OCI-LY7 (cell line): ENCODE measurements around the gene ATP4A. TPM values are rescaled to one million over a fixed set of nuclear protein-coding genes. Genes with fewer than 3 reads are reported as not detected.

Experiments used
- BruUV-seq: library from RNA; stranded (reverse); fragments of 400-500 nt; replicated peaks from 2 replicates; lab custom pipeline; 2021; lab: Mats Ljungman, UMichigan
- CTCF ChIA-PET: fragments of 300-600 bp; sonication (Branson Sonifier 250); formaldehyde crosslinking; loops from one replicate; lab custom pipeline; 2022; ENCODE audit warnings: antibody characterized with exemption; ENCODE audit not compliant: unreplicated experiment; lab: Charles Lee
- POLR2A ChIA-PET: fragments of 300-600 bp; sonication (Branson Sonifier 250); formaldehyde crosslinking; loops from one replicate; lab custom pipeline; 2022; ENCODE audit warnings: antibody characterized with exemption; lab: Charles Lee
- DNase-seq: peaks from one replicate; pipeline ENCODE4 v3.0.0-alpha.2; 2015; ENCODE audit warnings: low spot score
- H2AFZ ChIP-seq: fragments of 200-600 bp; sonication (generic), shearing (Covaris generic); 2 replicates; pipeline ENCODE4 v1.6.1; 2014; ENCODE audit warnings: mild to moderate bottlenecking, antibody characterized with exemption, low read length, moderate library complexity
- H3K27ac ChIP-seq: fragments of 200-600 bp; sonication (generic); 2 replicates; pipeline ENCODE4 v1.5.1; 2014; ENCODE audit warnings: mixed run types, low read depth, mild to moderate bottlenecking, moderate library complexity, low read length, inconsistent platforms; ENCODE audit not compliant: poor library complexity, severe bottlenecking
- H3K36me3 ChIP-seq: fragments of 200-600 bp; sonication (generic); 2 replicates; pipeline ENCODE4 v1.6.1; 2014; ENCODE audit warnings: mild to moderate bottlenecking, antibody characterized with exemption, low read length, moderate library complexity, mixed read lengths; ENCODE audit not compliant: insufficient read depth
- H3K4me1 ChIP-seq: fragments of 200-600 bp; sonication (generic); 2 replicates; pipeline ENCODE4 v1.5.1; 2014; ENCODE audit warnings: mild to moderate bottlenecking, low read length; ENCODE audit not compliant: insufficient read depth, poor library complexity, severe bottlenecking
- H3K4me2 ChIP-seq: fragments of 200-600 bp; sonication (generic); 2 replicates; pipeline ENCODE4 v1.6.1; 2014; ENCODE audit warnings: mild to moderate bottlenecking, low read length
- H3K4me3 ChIP-seq: fragments of 200-600 bp; sonication (generic); 2 replicates; pipeline ENCODE4 v1.5.1; 2014; ENCODE audit warnings: mild to moderate bottlenecking, low read depth, low read length; ENCODE audit not compliant: poor library complexity, severe bottlenecking
- H3K79me2 ChIP-seq: fragments of 200-600 bp; sonication (generic); 2 replicates; pipeline ENCODE4 v1.6.1; 2016; ENCODE audit warnings: low read depth, mild to moderate bottlenecking, low read length, moderate library complexity, mixed read lengths; ENCODE audit not compliant: insufficient read depth
- H3K9me2 ChIP-seq: fragments of 200-600 bp; sonication (generic); 2 replicates; pipeline ENCODE4 v1.6.1; 2016; ENCODE audit warnings: mild to moderate bottlenecking, low read length, mixed read lengths; ENCODE audit not compliant: insufficient read depth
- H3K9me3 ChIP-seq: fragments of 200-600 bp; sonication (generic); 2 replicates; pipeline ENCODE4 v1.6.1; 2014; ENCODE audit warnings: mild to moderate bottlenecking, mixed run types, low read length, mixed read lengths
- H4K20me1 ChIP-seq: fragments of 200-600 bp; sonication (generic); 2 replicates; pipeline ENCODE4 v1.6.1; 2014; ENCODE audit warnings: mild to moderate bottlenecking, antibody characterized with exemption, low read length, moderate library complexity, mixed read lengths; ENCODE audit not compliant: insufficient read depth
- EZH2phosphoT487 ChIP-seq: fragments of 200-600 bp; sonication (generic); IDR thresholded peaks from 2 replicates; pipeline ENCODE4 v1.6.1; 2018; ENCODE audit warnings: low read depth, borderline replicate concordance, mild to moderate bottlenecking, mixed run types, antibody characterized with exemption, low read length, moderate library complexity, mixed read lengths
- intact Hi-C: fragments of 100-400 bp; cut with micrococcal nuclease; formaldehyde crosslinking; loops from one replicate; pipeline ENCODE4 v1.10.0; 2022; ENCODE audit not compliant: unreplicated experiment
- total RNA-seq, 2 experiments: library from RNA; depleted of rRNA in 1 of 2; stranded (reverse); fragments of >200 nt in 1 of 2; shearing (Covaris generic) in 1 of 2; gene quantifications; 2 replicates each; pipeline ENCODE4 v1.2.3, GENCODE V29; 2014 to 2022
- TF ChIP-seq, protein P1 (sequence below): fragments of 200-600 bp; sonication (generic); conservative IDR thresholded peaks from 2 replicates; pipeline ENCODE4 v1.5.1; 2014; ENCODE audit warnings: mild to moderate bottlenecking, antibody characterized with exemption, low read length, moderate library complexity, mixed read lengths

The ATP4A gene
- total RNA-seq, 2 experiments from 2014 or later = 0.36 to 0.92 TPM

DNA sequence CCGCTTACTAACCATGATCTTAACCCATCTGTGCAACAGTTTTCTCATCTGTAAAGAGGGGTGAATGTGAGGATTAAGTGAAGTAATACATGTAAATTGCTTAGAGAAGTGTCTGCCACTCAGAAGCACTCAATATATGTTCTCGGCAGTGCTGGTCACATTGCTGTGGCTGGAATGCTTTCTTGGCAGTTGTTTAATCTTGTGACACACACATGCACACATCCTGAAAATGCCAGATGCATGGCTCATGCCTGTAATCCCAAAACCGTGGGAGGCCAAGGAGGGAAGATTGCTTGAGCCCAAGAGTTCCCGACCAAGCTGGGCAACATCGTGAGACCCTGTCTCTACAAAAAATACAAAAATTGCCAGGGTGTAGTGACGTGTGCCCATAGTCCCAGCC lies 45.1 kb downstream of the ATP4A start:
- H3K9me3 ChIP-seq = no peaks in the 10 kb centered on the region
- no peaks in the 10 kb centered on the region for H3K4me1 ChIP-seq
- H4K20me1 ChIP-seq = no peaks in the 10 kb centered on the region
- no peaks in the 10 kb centered on the region for H3K36me3 ChIP-seq
- H3K9me2 ChIP-seq = no peaks in the 10 kb centered on the region
- H3K27ac ChIP-seq = no peak overlapping the region
- TF ChIP-seq, protein P1, sequence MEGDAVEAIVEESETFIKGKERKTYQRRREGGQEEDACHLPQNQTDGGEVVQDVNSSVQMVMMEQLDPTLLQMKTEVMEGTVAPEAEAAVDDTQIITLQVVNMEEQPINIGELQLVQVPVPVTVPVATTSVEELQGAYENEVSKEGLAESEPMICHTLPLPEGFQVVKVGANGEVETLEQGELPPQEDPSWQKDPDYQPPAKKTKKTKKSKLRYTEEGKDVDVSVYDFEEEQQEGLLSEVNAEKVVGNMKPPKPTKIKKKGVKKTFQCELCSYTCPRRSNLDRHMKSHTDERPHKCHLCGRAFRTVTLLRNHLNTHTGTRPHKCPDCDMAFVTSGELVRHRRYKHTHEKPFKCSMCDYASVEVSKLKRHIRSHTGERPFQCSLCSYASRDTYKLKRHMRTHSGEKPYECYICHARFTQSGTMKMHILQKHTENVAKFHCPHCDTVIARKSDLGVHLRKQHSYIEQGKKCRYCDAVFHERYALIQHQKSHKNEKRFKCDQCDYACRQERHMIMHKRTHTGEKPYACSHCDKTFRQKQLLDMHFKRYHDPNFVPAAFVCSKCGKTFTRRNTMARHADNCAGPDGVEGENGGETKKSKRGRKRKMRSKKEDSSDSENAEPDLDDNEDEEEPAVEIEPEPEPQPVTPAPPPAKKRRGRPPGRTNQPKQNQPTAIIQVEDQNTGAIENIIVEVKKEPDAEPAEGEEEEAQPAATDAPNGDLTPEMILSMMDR = no peak
- no peak for TF ChIP-seq EZH2phosphoT487
- DNase-seq = no peak
- no peaks in the 10 kb centered on the region for H3K79me2 ChIP-seq
- no peak overlapping the region for H3K4me2 ChIP-seq
- intact Hi-C loops = no loop called here
- H2AFZ ChIP-seq = no peak overlapping the region
- BruUV-seq = no TSS peak
- ChIA-PET CTCF (no interaction called here), POLR2A (no interaction called here)
- no peak overlapping the region for H3K4me3 ChIP-seq

DNA sequence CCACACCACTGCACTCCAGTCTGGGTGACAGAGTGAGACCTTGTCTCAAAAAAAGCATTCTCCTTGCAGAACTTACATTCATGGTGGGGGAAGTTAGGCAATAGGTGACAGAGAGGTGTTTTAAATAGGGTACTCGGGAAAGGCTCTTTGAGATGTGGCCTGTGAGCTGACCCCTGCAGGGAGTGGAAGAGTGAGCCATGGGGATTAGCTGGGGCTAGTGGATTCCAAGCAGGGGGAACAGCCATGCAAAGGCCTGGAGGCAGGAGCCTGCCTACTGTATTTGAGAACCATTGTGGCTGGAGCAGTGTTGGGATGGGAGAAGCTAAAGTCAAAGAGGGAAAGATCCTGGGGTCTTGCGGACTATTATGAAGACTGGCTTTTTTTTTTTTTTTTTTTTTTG lies 46.1 kb downstream of the ATP4A start:
- no peaks in the 10 kb centered on the region for H3K36me3 ChIP-seq
- H2AFZ ChIP-seq = no peak overlapping the region
- no TSS peak for BruUV-seq
- no peak overlapping the region for H3K27ac ChIP-seq
- H4K20me1 ChIP-seq = no peaks in the 10 kb centered on the region
- TF ChIP-seq, protein P1 = no peak
- no peak for TF ChIP-seq EZH2phosphoT487
- H3K9me3 ChIP-seq = no peaks in the 10 kb centered on the region
- no peaks in the 10 kb centered on the region for H3K79me2 ChIP-seq
- CTCF ChIA-PET = no interaction called here
- intact Hi-C loops = no loop called here
- DNase-seq = no peak
- POLR2A ChIA-PET = interaction anchor here (0.6 kb wide), 1 partner anchor 123 kb away, joined by 3 read pairs; no protein-coding TSS in a partner anchor
- no peak overlapping the region for H3K4me2 ChIP-seq
- no peak overlapping the region for H3K4me3 ChIP-seq
- no peaks in the 10 kb centered on the region for H3K4me1 ChIP-seq
- no peaks in the 10 kb centered on the region for H3K9me2 ChIP-seq

DNA sequence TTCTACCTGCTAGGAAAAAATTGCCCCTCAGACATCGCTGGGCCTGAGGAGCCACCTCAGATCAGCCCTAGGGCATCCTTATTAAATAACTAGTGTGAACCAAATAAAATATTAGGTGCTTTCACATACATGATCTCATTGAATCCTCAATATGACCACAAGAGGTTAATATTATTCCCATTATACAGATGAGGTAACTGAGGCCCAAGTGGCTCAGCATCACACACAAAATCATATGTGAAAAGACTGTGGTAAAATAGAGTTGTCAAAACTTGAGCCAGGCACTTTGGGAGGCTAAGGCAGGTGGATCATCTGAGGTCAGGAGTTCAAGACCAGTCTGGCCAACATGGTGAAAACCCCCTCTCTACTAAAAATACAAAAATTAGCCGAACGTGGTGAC lies 47.1 kb downstream of the ATP4A start:
- H4K20me1 ChIP-seq = no peaks in the 10 kb centered on the region
- H3K4me1 ChIP-seq = no peaks in the 10 kb centered on the region
- H3K36me3 ChIP-seq = no peaks in the 10 kb centered on the region
- TF ChIP-seq EZH2phosphoT487 = no peak
- POLR2A ChIA-PET = interaction anchor here (0.7 kb wide), 1 partner anchor 262 kb away, joined by 3 read pairs; no protein-coding TSS in a partner anchor
- H3K27ac ChIP-seq = no peak overlapping the region
- H3K79me2 ChIP-seq = no peaks in the 10 kb centered on the region
- no peaks in the 10 kb centered on the region for H3K9me3 ChIP-seq
- intact Hi-C loops = no loop called here
- no peak overlapping the region for H2AFZ ChIP-seq
- no peak overlapping the region for H3K4me3 ChIP-seq
- no peaks in the 10 kb centered on the region for H3K9me2 ChIP-seq
- BruUV-seq = no TSS peak
- CTCF ChIA-PET = no interaction called here
- no peak overlapping the region for H3K4me2 ChIP-seq
- no peak for DNase-seq
